ENCODE data around the gene ARHGAP25.

ARHGAP25 gene

DNA sequence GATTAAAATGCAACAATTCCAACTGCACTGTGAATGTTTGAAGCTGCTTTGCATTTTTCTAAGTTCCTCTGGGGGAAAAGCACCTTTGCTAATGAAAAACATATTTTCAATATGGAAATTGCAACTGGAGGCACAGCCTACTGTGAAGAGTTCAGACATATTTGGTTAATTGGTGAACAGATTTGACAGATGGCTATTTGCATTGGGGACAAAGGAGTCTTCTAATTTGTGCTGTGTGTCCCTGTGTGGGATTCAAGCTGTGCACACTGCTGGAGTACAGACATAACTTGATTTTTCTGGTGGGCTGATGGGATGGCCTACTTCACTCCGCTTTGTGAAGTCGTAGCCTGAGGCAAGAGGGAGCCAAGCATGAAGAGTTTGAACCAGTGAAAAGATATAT is 40.7 kb upstream of the ARHGAP25 start:
- TF ChIP-seq, protein P1, sequence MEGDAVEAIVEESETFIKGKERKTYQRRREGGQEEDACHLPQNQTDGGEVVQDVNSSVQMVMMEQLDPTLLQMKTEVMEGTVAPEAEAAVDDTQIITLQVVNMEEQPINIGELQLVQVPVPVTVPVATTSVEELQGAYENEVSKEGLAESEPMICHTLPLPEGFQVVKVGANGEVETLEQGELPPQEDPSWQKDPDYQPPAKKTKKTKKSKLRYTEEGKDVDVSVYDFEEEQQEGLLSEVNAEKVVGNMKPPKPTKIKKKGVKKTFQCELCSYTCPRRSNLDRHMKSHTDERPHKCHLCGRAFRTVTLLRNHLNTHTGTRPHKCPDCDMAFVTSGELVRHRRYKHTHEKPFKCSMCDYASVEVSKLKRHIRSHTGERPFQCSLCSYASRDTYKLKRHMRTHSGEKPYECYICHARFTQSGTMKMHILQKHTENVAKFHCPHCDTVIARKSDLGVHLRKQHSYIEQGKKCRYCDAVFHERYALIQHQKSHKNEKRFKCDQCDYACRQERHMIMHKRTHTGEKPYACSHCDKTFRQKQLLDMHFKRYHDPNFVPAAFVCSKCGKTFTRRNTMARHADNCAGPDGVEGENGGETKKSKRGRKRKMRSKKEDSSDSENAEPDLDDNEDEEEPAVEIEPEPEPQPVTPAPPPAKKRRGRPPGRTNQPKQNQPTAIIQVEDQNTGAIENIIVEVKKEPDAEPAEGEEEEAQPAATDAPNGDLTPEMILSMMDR (IDR thresholded peaks at IDR 0.05) = no peak

DNA sequence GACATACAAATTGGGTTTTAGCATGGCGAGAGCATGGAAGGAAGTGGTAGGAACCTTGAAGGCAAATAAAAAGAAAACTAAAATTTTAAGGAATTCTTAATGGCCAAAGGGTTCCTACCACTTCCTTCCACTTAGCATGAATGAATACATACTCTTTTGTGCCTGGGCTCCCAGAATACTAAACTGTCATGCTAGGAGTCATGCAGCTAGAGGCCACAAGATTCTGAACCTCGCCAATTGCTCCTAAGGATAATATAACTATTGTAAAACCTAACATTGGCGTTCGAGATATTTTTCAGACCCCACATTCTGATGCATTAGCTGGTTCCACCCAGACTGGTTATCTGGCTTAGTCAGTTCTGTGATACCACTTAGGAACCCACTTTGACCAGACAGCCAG is 38.6 kb upstream of the ARHGAP25 start:
- TF ChIP-seq, protein P1 (IDR thresholded peaks at IDR 0.05) = no peak

- TF ChIP-seq, protein P1 (IDR thresholded peaks at IDR 0.05) = no peak
Observed at GRCh38 chr2:68696554-68696953, 38.1 kb upstream of the ARHGAP25 start.

DNA sequence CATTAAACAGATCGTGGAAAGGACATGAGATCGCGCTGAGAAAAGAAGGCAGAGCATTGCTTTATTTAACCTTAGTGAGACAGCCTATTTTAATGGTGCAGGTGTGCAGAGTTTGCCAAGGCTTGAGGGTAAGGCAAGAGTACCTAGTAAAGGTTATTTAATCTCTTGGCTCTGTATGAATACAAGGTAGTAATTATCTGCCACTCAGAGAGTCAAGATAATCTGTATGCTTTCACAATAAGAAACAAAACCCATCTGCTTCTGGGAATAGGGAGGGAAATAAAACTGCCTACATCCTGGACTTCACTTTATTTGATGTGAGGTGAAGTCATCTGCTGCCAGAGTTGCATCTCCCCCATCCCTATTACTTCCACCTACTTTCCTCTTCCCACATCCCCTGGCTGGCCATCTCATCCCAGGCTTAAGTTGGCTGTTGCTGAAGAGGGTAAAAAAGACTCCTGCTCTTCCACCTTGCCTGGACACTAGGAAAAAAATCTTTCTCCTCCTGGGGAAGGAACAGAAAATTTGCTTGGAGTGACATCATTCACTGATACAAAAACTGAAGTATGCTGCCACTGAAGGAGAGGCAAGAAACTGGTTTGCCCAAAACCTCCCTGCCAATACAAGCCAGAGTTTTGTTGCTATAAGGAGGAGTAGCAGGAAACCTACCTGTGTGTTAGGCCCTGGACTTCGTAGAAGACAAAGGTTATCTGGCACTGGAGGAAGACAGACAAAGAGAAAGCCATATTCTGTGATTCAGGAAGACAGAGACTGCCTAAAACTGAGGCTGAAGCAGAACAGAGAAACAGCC is 35.8 kb upstream of the ARHGAP25 start:
- TF ChIP-seq, protein P1 (IDR thresholded peaks at IDR 0.05) = no peak

- TF ChIP-seq, protein P1 (IDR thresholded peaks at IDR 0.05) = no peak
Observed at GRCh38 chr2:68700560-68700959, 34.1 kb upstream of the ARHGAP25 start.

GRCh38 chr2:68706637-68707036 is 28.0 kb upstream of the ARHGAP25 start:
- TF ChIP-seq, protein P1 (IDR thresholded peaks at IDR 0.05) = no peak

- TF ChIP-seq, protein P1 (IDR thresholded peaks at IDR 0.05) = no peak
Observed at GRCh38 chr2:68708629-68709028, 26.0 kb upstream of the ARHGAP25 start.
